ENCODE data around the gene C1S. TPM values are rescaled to one million over a fixed set of nuclear protein-coding genes. Genes with fewer than 3 reads are reported as not detected.

Gene C1S
- total and polyA plus RNA-seq, 9 of the 15 experiments (the other 6 are each of a cell fraction or from before 2014, with no cell fraction given) = 0.08 to 0.84 (median 0.27) TPM

DNA sequence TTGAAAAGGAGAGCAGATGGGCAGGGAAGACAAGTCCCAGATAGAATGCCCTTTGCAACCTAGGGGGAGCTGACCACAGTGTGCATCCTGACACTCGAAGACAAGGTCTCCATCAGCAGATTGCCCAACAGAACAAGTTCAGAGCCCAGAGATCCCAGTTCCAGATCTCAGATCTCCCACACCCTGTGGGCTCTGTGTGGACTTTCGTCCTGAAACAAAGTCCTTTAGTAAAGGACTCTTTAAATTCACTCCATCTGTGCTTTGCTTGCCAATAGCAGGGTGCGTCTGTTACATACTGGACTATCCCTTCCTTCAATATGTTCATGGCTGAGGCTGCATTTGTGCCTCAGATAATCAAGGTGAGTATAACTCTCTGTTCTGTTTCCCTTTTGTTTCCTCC is 57.2 kb downstream of the C1S start:
- POLR2A ChIA-PET = interaction anchor here (0.9 to 1.3 kb wide), 3 partner anchors 11 to 173 kb away, joined by 3 to 5 read pairs (median 3); partner anchors contain the start of genes LPCAT3 and RBP5
- BruUV-seq (replicated peaks) = no TSS peak
- Histone ChIP-seq H3K4me3 (no peak overlapping the region), H3K27me3 (ENCODE audit: control insufficient read depth in 2 of 2, insufficient read depth in 2 of 2, low read length in 2 of 2) (no peaks in the 10 kb centered on the region), H3K27ac (ENCODE audit: extremely low read depth, low read depth, low read length) (no peak overlapping the region), H4K20me1 (replicated peaks; ENCODE audit: control insufficient read depth, insufficient read depth, low read length) (no peaks in the 10 kb centered on the region), H3K9ac (ENCODE audit: insufficient read depth in 1 of 2, low read depth in 2 of 2, low read length in 2 of 2) (no peak overlapping the region), H3K9me3 (replicated peaks; ENCODE audit: control insufficient read depth, insufficient read depth, low read depth, low read length) (no peaks in the 10 kb centered on the region), H2AFZ (ENCODE audit: low read depth, low read length) (no peak overlapping the region), H3K4me2 (ENCODE audit: insufficient read depth, low read length) (no peak overlapping the region), H3K9me1 (ENCODE audit: control insufficient read depth, insufficient read depth, low read length) (no peaks in the 10 kb centered on the region), H3K36me3 (ENCODE audit: control insufficient read depth, insufficient read depth, low read length) (peaks cover 2% of the 10 kb centered on the region; the same call in 2 of the 3 replicates), H3K79me2 (ENCODE audit: control insufficient read depth, insufficient read depth, low read length) (no peaks in the 10 kb centered on the region), H3K4me1 (replicated peaks in 1 of 2; ENCODE audit: control insufficient read depth in 2 of 2, insufficient read depth in 2 of 2, low read length in 2 of 2) (peaks cover 23 to 34% of the 10 kb centered on the region in 2 experiments; a peak in 4 of 5 replicates)
- in situ Hi-C loops (cut with MboI) (no loop called here), intact Hi-C loops (cut with micrococcal nuclease) (no loop called here)
- ATAC-seq (no peak), FAIRE-seq (no peak), DNase-seq (ENCODE audit: extremely low read depth in 1 of 4, low spot score in 3 of 4) (no peak)
- CTCF ChIA-PET (ENCODE audit: low intra/inter-chr PET ratio) = no interaction called here
- 54% methylated on average over 3 of the region's 3 CpGs for WGBS (ENCODE audit: insufficient coverage, low coverage, missing lambda C conversion rate)
- TF ChIP-seq RBM22 (IDR thresholded peaks at IDR 0.05; ENCODE audit: low read depth, low read length, poor library complexity, severe bottlenecking) = no peak
- TF ChIP-seq, protein P1, sequence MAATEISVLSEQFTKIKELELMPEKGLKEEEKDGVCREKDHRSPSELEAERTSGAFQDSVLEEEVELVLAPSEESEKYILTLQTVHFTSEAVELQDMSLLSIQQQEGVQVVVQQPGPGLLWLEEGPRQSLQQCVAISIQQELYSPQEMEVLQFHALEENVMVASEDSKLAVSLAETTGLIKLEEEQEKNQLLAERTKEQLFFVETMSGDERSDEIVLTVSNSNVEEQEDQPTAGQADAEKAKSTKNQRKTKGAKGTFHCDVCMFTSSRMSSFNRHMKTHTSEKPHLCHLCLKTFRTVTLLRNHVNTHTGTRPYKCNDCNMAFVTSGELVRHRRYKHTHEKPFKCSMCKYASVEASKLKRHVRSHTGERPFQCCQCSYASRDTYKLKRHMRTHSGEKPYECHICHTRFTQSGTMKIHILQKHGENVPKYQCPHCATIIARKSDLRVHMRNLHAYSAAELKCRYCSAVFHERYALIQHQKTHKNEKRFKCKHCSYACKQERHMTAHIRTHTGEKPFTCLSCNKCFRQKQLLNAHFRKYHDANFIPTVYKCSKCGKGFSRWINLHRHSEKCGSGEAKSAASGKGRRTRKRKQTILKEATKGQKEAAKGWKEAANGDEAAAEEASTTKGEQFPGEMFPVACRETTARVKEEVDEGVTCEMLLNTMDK (IDR thresholded peaks at IDR 0.05; ENCODE audit: borderline replicate concordance, insufficient read depth, low read depth, low read length, poor library complexity, severe bottlenecking) = no peak
- TF ChIP-seq MAFF (IDR thresholded peaks at IDR 0.05; ENCODE audit: low read length) = no peak
- no peak for TF ChIP-seq FOXM1 (IDR thresholded peaks at IDR 0.05; ENCODE audit: low read depth)
- TF ChIP-seq FOXM1 (CRISPR knock-in tag; IDR thresholded peaks at IDR 0.05; ENCODE audit: low read depth) = no peak
- no peak for TF ChIP-seq SNIP1 (IDR thresholded peaks at IDR 0.05; ENCODE audit: low read depth)
- TF ChIP-seq ZNF707 (CRISPR knock-in tag; conservative IDR thresholded peaks at IDR 0.05) = no peak
- TF ChIP-seq ZNF133 (CRISPR knock-in tag; IDR thresholded peaks at IDR 0.05) = no peak
- TF ChIP-seq LEF1 (IDR thresholded peaks at IDR 0.05) = no peak
- TF ChIP-seq ZNF778 (CRISPR knock-in tag; IDR thresholded peaks at IDR 0.05) = no peak
- TF ChIP-seq, protein P2, sequence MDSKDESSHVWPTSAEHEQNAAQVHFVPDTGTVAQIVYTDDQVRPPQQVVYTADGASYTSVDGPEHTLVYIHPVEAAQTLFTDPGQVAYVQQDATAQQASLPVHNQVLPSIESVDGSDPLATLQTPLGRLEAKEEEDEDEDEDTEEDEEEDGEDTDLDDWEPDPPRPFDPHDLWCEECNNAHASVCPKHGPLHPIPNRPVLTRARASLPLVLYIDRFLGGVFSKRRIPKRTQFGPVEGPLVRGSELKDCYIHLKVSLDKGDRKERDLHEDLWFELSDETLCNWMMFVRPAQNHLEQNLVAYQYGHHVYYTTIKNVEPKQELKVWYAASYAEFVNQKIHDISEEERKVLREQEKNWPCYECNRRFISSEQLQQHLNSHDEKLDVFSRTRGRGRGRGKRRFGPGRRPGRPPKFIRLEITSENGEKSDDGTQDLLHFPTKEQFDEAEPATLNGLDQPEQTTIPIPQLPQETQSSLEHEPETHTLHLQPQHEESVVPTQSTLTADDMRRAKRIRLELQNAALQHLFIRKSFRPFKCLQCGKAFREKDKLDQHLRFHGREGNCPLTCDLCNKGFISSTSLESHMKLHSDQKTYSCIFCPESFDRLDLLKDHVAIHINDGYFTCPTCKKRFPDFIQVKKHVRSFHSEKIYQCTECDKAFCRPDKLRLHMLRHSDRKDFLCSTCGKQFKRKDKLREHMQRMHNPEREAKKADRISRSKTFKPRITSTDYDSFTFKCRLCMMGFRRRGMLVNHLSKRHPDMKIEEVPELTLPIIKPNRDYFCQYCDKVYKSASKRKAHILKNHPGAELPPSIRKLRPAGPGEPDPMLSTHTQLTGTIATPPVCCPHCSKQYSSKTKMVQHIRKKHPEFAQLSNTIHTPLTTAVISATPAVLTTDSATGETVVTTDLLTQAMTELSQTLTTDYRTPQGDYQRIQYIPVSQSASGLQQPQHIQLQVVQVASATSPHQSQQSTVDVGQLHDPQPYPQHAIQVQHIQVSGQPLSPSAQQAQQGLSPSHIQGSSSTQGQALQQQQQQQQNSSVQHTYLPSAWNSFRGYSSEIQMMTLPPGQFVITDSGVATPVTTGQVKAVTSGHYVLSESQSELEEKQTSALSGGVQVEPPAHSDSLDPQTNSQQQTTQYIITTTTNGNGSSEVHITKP (IDR thresholded peaks at IDR 0.05; ENCODE audit: partially characterized antibody) = no peak
- no peak for TF ChIP-seq FOXK1 (CRISPR knock-in tag; IDR thresholded peaks at IDR 0.05; ENCODE audit: borderline replicate concordance)
- TF ChIP-seq, protein P3, sequence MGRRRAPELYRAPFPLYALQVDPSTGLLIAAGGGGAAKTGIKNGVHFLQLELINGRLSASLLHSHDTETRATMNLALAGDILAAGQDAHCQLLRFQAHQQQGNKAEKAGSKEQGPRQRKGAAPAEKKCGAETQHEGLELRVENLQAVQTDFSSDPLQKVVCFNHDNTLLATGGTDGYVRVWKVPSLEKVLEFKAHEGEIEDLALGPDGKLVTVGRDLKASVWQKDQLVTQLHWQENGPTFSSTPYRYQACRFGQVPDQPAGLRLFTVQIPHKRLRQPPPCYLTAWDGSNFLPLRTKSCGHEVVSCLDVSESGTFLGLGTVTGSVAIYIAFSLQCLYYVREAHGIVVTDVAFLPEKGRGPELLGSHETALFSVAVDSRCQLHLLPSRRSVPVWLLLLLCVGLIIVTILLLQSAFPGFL (CRISPR knock-in tag; IDR thresholded peaks at IDR 0.05) = no peak
- no peak for TF ChIP-seq ZNF695 (CRISPR knock-in tag; IDR thresholded peaks at IDR 0.05)
- TF ChIP-seq ZNF830 (CRISPR knock-in tag; IDR thresholded peaks at IDR 0.05) = no peak
- TF ChIP-seq, protein P4, sequence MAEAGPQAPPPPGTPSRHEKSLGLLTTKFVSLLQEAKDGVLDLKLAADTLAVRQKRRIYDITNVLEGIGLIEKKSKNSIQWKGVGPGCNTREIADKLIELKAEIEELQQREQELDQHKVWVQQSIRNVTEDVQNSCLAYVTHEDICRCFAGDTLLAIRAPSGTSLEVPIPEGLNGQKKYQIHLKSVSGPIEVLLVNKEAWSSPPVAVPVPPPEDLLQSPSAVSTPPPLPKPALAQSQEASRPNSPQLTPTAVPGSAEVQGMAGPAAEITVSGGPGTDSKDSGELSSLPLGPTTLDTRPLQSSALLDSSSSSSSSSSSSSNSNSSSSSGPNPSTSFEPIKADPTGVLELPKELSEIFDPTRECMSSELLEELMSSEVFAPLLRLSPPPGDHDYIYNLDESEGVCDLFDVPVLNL (CRISPR knock-in tag; IDR thresholded peaks at IDR 0.05; ENCODE audit: low read depth) = no peak

All from K562 (cell line).